SKM-1 (cell line): ENCODE measurements around the gene AKAP6.

Source experiments
- DNase-seq: peaks from one replicate; lab custom pipeline; 2025; ENCODE audit not compliant: unreplicated experiment; lab: John Stamatoyannopoulos, UW

Gene AKAP6

GRCh38 chr14:32702088-32702487 is 373.0 kb downstream of the AKAP6 start:
- DNase-seq = no peak

GRCh38 chr14:32702562-32702961 is 373.5 kb downstream of the AKAP6 start:
- no peak for DNase-seq

GRCh38 chr14:32703183-32703621 is 374.1 kb downstream of the AKAP6 start:
- no peak for DNase-seq

- no peak for DNase-seq
These were observed 377.8 kb downstream of the AKAP6 start for GRCh38 chr14:32706721-32707519.

GRCh38 chr14:32707742-32708500 is 378.8 kb downstream of the AKAP6 start:
- DNase-seq = no peak

- DNase-seq = no peak
These were observed 379.9 kb downstream of the AKAP6 start for GRCh38 chr14:32709027-32709426.

- DNase-seq = no peak
These were observed 381.2 kb downstream of the AKAP6 start for GRCh38 chr14:32710231-32710671.

- no peak for DNase-seq
These were observed 381.9 kb downstream of the AKAP6 start for GRCh38 chr14:32710731-32711680.

GRCh38 chr14:32713856-32714255 is 384.8 kb downstream of the AKAP6 start:
- no peak for DNase-seq

GRCh38 chr14:32719601-32720000 is 390.5 kb downstream of the AKAP6 start:
- DNase-seq = no peak

- no peak for DNase-seq
These were observed 391.8 kb downstream of the AKAP6 start for GRCh38 chr14:32720927-32721326.

GRCh38 chr14:32722631-32723183 is 393.6 kb downstream of the AKAP6 start:
- DNase-seq = no peak

- no peak for DNase-seq
These were observed 395.9 kb downstream of the AKAP6 start for GRCh38 chr14:32724867-32725471.

GRCh38 chr14:32726516-32726915 is 397.4 kb downstream of the AKAP6 start:
- no peak for DNase-seq

- no peak for DNase-seq
These were observed 398.7 kb downstream of the AKAP6 start for GRCh38 chr14:32727832-32728231.

GRCh38 chr14:32728526-32728925 is 399.4 kb downstream of the AKAP6 start:
- no peak for DNase-seq

- no peak for DNase-seq
These were observed 399.9 kb downstream of the AKAP6 start for GRCh38 chr14:32728976-32729375.

GRCh38 chr14:32731249-32731648 is 402.2 kb downstream of the AKAP6 start:
- no peak for DNase-seq

GRCh38 chr14:32733015-32733414 is 403.9 kb downstream of the AKAP6 start:
- DNase-seq = no peak

GRCh38 chr14:32734261-32734660 is 405.2 kb downstream of the AKAP6 start:
- no peak for DNase-seq
